ENCODE data around the gene CLSTN2. TPM values are rescaled to one million over a fixed set of nuclear protein-coding genes. Genes with fewer than 3 reads are reported as not detected.
A peak's percentile ranks its signal among the peaks of the same experiment; 100 is the strongest.

The CLSTN2 gene
- total RNA-seq, 1 donor from 2014 or later = 65.0 TPM

DNA sequence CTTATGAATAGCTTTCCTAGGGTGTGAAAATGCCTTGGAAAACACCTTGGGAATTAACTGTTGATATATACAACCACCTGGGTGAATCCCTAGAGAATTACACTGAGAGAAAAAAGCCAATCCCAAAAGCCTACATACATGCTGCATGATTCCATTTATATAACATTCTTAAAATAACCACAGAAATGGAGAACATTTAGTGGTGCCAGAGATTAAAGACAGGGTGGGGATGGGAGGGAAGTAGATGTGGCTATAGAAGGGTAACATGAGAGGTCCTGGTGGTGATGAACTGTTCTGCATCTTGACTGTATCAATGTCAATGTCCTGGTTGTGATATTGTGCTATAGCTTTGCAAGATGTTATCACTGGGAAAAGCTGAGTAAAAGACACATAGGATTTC lies 291.0 kb downstream of the CLSTN2 start:
- H3K9me3 Mint-ChIP-seq (ENCODE audit: low read depth) = peaks cover 18% of the 10 kb centered on the region
- peaks cover 8% of the 10 kb centered on the region for H3K36me3 Mint-ChIP-seq (ENCODE audit: low read depth)
- H3K27ac Mint-ChIP-seq (ENCODE audit: unreplicated experiment) = no peak overlapping the region
- peaks cover 23% of the 10 kb centered on the region for H3K4me1 Mint-ChIP-seq (ENCODE audit: low read depth)
- TF ChIP-seq CTCF (IDR thresholded peaks at IDR 0.05) = peak; percentile 18
- H3K27me3 Mint-ChIP-seq (ENCODE audit: low read depth) = no peaks in the 10 kb centered on the region
- DNase-seq (ENCODE audit: low spot score) = no peak
- H3K4me3 Mint-ChIP-seq (ENCODE audit: unreplicated experiment) = no peak overlapping the region

DNA sequence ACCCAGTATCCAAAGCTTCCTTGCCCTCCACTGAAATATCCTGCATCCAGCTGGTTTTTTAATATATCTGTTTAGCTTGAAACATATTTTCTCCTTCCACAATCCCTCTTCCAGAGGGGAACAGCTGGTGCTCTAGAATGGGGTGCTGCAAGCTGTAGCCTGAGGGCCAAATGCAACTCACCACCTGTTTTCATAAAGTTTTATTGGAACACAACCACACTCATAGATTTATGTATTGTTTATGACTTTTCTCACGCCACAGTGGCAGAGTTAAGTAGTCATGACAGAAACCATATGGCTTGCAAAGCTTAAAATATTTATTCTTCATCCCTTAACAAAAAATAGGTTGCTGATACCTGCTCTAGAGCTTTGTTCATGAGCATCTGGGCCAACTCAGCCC lies 298.7 kb downstream of the CLSTN2 start:
- Mint-ChIP-seq H3K4me3 (ENCODE audit: unreplicated experiment) (no peak overlapping the region), H3K4me1 (ENCODE audit: low read depth) (peaks cover 14% of the 10 kb centered on the region), H3K27ac (ENCODE audit: unreplicated experiment) (no peak overlapping the region), H3K9me3 (ENCODE audit: low read depth) (peaks cover 15% of the 10 kb centered on the region), H3K36me3 (ENCODE audit: low read depth) (peaks cover 5% of the 10 kb centered on the region), H3K27me3 (ENCODE audit: low read depth) (no peaks in the 10 kb centered on the region)
- no peak for DNase-seq (ENCODE audit: low spot score)
- TF ChIP-seq CTCF (IDR thresholded peaks at IDR 0.05) = no peak

DNA sequence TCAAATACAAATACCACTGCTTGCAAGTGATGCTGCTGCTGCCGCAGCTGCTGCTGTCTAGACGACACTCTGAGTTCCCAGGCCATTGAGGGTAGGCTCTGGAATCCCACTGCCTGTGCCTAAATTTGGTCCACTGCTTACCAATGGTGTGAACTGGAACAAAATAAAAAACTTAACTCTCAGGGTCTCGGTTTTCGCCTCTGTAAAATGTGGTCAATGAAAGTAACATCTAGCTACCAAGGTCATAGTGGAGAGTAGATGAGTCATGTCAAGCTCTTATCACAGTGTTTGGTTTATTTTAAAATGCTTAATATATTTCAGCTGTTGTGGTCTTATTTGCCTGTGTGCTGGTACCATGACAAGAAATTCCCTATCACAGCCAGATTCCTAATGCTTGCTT lies 299.3 kb downstream of the CLSTN2 start:
- Mint-ChIP-seq H3K4me3 (ENCODE audit: unreplicated experiment) (no peak overlapping the region), H3K4me1 (ENCODE audit: low read depth) (peaks cover 18% of the 10 kb centered on the region), H3K27ac (ENCODE audit: unreplicated experiment) (no peak overlapping the region), H3K36me3 (ENCODE audit: low read depth) (peaks cover 5% of the 10 kb centered on the region), H3K9me3 (ENCODE audit: low read depth) (peaks cover 14% of the 10 kb centered on the region), H3K27me3 (ENCODE audit: low read depth) (no peaks in the 10 kb centered on the region)
- DNase-seq (ENCODE audit: low spot score) = no peak
- TF ChIP-seq CTCF (IDR thresholded peaks at IDR 0.05) = no peak

DNA sequence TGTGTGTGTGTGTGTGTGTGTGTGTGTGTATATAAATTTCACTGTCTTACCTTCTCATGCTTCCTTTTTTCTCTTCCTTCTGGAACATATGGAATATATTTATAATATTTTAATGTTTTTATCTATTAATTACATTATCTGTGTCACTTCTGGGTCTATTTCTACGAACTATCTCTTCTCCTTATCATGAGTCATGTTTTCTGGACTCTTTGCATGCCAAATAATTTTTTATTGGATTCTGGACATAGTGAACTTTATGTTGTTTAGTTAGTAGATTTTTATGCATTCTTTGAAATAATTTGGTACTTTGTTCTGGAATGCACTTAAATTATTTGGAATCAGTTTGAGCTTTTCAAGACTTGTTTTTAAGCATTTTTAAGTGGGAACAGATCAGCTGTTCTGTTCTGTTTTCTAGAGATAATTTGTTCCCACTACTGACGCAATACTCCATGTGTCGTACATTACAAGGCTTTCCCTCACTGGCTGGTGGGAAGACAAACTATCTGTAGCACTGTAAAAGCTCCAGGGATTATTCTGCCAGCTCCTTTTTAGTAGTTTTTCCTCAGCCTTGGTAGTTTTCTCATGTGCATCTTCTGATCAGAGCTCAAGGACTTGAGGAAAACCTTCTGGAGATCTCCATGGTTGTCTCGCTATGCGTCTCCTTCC lies 302.0 kb downstream of the CLSTN2 start:
- no peaks in the 10 kb centered on the region for H3K27me3 Mint-ChIP-seq (ENCODE audit: low read depth)
- peaks cover 5% of the 10 kb centered on the region for H3K36me3 Mint-ChIP-seq (ENCODE audit: low read depth)
- H3K27ac Mint-ChIP-seq (ENCODE audit: unreplicated experiment) = no peak overlapping the region
- peaks cover 14% of the 10 kb centered on the region for H3K9me3 Mint-ChIP-seq (ENCODE audit: low read depth)
- peaks cover 21% of the 10 kb centered on the region for H3K4me1 Mint-ChIP-seq (ENCODE audit: low read depth)
- no peak overlapping the region for H3K4me3 Mint-ChIP-seq (ENCODE audit: unreplicated experiment)
- DNase-seq (ENCODE audit: low spot score) = no peak
- TF ChIP-seq CTCF (IDR thresholded peaks at IDR 0.05) = no peak

GRCh38 chr3:140238646-140239314 lies 303.8 kb downstream of the CLSTN2 start:
- no peak for DNase-seq (ENCODE audit: low spot score)
- Mint-ChIP-seq H3K4me1 (ENCODE audit: low read depth) (peaks cover 33% of the 10 kb centered on the region), H3K36me3 (ENCODE audit: low read depth) (peaks cover 5% of the 10 kb centered on the region), H3K27ac (ENCODE audit: unreplicated experiment) (no peak overlapping the region), H3K4me3 (ENCODE audit: unreplicated experiment) (no peak overlapping the region), H3K27me3 (ENCODE audit: low read depth) (no peaks in the 10 kb centered on the region), H3K9me3 (ENCODE audit: low read depth) (peaks cover 14% of the 10 kb centered on the region)
- TF ChIP-seq CTCF (IDR thresholded peaks at IDR 0.05) = no peak
